Activated T-cell treated with anti-CD3 and anti-CD28 coated beads for 24 hours (primary cell): Measurements from ENCODE around the gene CADM3.

Source experiments
- DNase-seq: peaks from one replicate; pipeline ENCODE4 v3.0.0-alpha.2; 2020; ENCODE audit warnings: low read depth

The CADM3 gene

DNA sequence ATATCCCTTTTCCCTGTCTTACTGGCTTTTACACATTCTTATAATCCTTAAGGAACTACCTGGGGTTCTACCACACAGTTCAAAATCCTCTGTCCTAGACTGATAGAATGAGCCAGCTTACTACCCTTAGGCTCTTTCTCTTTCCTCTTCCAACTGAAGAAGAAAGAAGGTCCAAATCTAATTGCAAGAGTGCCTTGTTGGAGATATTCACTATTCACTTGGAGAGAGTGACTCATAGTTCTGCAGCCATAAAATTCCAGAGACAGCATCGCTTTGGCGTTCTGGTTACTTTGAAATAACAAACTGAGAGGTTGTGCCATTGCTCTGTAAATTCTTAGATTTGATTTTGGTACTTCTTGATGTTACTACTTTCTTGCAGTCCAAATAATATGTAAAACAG, 4.2 kb downstream of the CADM3 start:
- no peak for DNase-seq

DNA sequence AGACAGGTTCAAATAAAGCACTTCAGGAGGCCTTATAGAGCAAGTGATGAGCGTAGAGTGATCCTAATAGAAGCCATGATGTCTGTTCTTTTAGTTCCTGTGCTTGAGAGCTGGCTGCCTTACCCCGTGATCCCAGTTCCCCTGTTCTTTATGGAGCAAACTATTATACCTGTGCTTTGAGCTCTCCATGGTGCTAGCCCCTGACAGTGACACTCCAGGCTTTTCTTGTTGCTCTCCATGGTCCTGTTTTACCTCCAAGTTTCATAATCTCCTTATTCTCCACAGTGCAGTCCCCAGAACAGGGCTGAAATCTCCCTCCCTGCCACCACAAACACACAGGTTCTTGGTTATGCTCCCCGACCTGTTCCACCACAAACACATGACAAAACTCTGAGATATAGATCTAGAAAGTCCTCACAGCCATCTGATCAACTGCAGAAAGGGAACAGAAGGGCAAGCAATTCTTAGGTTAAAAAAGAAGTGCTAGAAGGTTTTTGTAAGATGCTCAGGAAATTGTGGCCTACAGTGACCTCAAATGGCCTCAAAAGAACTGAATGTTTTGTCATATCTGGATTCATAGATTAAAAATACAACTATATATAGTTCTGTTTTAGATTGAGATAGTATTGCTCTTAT, 6.0 kb downstream of the CADM3 start:
- DNase-seq: no peak

DNA sequence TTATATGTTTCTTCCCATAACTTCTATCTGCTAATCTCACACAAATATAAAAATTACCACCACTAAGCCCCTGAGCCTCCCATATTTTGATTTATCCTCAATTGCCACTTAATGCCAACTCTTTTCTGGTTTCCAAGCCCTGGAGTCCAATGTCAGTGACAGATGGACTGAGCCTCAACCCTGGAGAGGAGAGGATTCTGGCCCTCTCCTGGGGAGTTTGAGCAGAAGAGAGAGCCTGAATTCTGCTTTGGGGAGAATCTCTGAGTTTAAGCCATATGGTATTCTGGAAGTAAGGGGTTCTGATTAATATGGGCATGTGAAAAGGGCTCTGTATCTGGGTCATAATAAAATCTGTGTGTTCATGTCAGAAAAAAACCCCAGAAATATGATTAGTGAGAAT, 8.5 kb downstream of the CADM3 start:
- no peak for DNase-seq

DNA sequence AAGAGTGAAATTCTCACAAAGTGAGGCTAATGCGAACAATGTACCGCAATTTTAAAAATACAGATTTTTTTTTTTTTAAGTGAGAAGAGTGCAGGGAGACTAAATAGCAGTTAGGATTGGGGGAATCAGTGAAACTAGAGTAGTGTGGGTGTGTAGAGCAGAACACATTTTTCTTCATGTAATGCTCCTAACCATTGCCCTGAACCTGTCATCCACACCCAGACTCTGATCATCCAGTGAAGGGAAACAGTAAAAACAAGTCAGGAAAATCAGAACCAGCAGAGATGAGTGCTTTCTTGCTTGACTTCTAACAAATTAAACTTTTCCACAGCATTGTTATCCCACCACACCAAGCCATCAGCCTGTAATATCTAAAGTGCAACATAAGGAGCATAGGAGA, 9.1 kb downstream of the CADM3 start:
- no peak for DNase-seq

DNA sequence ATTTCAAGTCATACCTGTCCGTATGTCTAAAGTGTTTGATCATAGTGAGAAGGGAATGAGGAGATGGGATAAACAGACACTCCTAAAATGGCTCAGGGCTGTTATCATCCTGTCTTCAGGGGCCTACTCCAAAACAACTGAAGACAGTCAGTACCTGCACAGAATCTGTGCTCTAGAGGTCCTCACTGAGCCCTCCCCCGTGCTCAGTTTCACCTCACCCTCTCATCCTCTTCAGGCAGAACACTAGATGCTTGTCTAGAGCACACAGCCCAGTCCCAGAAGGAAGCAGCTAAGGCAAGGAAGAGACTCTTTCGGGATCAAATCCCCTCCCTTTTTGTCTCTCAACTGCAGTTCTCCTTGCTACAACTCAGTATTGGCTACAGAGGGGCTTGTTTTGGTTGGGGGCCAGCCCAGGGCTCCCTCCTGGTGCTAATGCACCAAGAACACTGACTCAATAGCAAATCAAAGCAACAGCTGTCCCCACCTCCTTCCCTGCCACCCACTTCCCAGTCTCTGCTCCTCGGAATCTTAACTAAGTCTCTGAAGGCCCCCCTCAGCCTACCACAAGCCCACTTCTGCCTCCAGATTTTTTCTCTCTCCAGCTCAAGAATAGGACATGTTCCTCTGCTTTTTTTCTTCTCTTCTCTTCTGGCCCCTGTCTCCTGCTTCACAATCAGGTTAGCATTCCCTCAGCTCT, 10.1 kb downstream of the CADM3 start:
- no peak for DNase-seq

DNA sequence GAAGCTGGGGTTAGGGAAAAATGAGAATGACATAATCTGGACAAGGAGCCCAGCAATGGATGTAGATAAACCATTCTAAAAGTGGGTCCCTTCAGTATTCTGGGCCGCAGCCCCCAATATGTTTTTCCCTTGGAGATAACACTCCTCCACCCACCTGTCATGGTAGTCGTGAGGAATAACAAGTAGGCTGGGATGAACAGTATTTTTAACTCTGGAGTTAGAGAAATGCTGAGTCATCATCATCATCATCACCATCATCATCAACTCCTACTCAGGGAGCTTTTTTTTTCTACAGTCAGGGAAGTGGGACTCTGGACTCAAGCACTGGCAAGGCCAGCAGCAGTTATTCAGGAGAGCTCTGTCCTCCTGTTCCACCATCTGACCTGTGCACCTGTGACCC, 12.8 kb downstream of the CADM3 start:
- DNase-seq: no peak

DNA sequence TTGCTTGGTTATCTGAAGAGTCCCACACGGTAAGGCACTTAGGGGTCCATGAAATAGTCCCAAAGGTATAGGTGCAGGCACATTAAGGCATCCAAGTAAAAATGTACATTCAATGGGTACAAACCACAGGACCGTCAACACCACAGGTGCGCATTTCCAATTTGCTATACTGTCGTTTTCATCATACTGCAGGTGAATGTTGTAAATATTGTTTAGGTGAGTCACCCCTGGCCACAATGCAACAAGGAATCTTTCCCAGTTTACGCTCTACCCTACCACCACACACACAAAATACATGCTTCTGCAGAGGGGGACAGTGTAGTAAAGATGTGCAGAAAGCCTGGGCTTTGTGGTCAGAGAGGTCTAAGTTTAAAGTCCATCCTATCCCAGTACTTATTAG, 13.7 kb downstream of the CADM3 start:
- no peak for DNase-seq

DNA sequence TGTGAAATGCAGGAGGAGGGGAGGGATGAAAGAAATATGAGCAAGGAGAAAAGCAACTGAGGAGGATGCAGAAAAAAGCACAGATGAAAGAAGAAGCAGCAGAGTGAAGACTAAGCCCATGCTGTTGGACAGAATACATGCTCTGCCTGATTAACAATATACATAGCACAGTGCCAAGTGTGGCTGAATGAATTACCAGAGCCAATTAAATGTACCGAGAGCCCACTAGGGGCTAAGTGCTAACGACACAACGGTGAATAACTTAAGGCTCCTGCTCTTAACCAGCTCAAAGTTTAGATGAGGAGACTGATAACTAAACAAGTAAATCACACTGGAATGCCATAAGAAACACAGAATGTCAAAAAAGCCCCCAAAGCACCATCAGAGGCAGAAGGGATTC, 15.6 kb downstream of the CADM3 start:
- no peak for DNase-seq

DNA sequence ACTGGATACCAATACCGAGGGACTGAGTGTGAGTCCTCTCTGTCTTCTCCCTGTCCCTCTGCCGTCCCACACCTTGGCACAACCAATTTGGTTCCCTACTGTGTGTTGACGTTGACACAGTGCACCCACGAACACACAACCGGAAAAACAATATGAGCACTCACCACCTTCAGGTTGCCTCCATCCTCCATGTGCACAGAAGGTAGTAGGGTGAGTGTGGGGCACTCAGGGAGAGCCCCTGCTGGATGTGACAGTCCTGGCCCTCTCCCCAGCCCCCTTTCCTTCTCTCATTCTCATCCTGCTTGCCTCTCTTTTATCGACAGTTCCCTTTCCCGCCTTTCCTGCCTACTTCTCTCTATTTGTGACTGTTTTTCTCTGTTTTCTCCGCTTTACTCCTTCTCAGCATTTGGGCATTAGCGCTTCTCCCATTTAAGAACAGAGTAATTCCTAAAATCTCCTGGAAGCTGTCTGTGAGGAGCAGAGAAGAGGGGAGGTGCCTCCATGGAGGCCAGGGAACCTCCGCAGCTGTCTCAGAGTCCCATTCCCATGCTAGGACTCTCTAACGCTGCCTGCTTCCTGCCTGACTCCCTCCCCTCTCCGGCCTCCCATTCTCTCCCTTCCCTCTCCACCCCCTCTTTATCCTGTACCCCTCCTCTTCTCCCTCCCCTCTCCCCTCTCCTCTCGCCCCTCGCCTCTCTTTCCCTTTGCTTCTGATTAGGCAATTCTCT, 16.4 kb downstream of the CADM3 start:
- no peak for DNase-seq

DNA sequence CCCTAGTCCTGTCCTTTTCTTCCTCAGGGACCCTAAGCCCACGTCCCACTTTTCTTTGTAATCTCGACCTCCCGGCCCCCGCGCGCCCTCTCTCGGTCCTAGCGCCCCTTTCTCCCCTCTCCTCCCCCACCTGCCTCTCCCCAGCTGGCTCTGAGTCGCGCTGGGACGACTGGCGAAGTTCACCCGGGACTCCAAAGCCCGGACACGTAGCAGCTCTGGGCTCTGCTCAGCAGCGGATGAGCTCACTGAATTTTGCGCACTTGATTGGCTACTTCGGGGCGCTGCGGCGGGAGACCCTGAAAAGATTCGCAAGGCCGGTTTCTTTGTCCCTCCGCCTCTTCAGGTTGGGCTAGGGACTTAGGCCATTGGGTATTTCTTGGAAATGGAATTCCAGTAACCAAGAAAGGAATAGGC, 17.0 kb downstream of the CADM3 start:
- no peak for DNase-seq

DNA sequence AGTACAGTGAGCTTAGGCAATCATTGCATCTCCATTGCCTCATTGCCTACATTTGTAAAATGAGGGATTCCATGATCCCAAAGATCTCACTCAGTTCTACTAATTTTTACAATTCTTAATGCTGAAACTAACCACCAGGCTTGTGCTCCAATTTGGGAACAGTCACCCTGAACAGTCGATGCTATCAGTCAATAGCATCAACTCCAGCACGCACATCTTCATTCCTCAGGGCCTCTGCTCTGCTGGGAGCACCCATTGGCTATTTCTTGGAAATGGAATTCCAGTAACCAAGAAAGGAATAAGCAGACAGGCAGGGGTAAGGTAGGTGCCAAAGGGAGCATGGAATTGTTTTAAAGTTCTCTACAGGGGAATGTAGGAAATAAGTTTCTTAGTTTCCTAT, 19.0 kb downstream of the CADM3 start:
- DNase-seq: no peak

DNA sequence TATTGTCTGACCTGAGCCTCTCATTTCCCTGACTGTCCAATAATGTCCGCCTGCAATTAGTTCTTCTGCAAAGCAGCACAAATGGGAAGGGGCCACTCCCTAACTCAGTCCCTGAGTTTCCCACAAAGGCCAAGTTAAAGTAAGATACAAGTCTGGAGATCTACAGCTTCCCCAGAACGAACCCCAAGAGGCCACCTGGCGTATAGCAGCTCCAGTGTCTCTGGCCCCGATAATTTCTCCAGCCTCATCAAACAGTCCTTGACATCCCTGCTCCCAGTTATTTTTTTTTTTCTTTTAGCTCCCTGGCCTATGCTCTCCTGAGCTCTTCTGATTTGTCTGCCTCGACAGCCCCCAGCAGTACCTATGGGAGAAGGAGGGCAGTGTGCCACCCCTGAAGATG, 25.1 kb downstream of the CADM3 start:
- DNase-seq: no peak

DNA sequence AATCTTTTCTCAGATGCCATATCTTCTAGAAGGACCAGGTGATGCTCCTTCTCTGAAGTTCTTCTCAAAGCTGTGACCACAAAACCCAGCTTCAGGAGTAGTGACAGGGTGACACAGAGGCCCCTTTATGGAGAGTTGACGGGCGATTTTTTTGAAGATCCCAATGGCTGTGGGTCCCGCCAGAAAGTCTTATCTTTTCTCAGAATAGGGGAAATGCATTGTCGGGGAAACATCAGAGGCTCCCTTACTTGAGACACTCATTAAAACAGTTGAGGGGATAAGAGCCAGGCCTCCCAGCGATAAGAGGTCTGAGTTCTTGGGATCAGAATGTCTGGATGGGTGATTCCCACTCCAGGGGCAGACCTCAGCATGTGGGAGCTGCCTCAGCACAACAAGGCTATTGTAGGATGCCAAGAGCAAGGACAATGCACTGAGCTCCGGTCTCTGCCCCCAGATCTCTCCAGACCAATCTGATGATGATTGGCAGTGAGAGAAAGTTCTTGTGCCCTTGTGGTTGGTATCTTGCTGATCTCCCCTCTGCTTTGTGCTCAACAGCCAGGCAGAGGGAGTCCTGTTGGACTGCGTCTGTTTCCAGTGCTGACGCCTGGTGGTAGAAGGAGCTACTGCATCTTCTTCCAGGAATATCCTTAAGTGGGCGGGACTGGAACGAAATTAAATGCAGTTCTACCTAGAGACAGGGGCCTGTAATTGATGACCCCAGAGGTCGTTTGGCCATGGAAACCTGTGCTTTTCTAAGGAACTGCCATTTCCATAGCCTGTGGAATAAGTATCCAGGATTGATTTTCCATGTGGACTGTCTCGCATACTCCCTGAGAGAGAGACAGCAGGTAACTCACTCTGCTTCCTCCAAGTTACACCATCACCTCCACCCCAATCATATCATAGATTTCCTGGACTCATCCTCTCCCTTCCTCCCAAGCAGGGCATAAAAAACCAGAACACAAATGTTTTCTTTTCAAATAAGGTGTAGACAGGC, 26.4 kb downstream of the CADM3 start:
- DNase-seq: peak; percentile 43

DNA sequence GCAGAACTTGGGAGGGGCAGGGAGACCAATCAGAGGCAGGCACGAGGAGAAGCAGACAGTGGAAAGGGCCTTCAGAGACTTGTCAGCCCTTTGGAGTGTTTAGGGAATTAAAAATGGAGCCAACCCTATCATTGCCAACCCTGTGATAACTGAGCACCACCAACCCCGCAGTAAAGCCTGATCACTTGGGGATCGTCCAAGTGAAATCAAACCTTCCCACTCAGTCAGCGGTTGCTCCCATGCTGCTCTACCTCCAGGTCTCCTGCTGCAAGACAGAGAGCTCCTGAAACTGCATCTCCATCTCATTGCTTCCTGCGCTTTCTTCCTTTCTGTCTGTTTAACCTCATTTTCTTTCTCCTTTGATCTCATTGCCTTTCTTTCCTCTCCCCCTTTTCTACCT, 28.5 kb downstream of the CADM3 start:
- no peak for DNase-seq

DNA sequence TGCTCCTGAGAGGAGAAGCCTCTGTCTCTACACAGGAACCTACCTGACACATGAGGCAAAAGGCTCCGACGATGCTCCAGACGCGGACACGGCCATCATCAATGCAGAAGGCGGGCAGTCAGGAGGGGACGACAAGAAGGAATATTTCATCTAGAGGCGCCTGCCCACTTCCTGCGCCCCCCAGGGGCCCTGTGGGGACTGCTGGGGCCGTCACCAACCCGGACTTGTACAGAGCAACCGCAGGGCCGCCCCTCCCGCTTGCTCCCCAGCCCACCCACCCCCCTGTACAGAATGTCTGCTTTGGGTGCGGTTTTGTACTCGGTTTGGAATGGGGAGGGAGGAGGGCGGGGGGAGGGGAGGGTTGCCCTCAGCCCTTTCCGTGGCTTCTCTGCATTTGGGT, 29.4 kb downstream of the CADM3 start:
- no peak for DNase-seq

DNA sequence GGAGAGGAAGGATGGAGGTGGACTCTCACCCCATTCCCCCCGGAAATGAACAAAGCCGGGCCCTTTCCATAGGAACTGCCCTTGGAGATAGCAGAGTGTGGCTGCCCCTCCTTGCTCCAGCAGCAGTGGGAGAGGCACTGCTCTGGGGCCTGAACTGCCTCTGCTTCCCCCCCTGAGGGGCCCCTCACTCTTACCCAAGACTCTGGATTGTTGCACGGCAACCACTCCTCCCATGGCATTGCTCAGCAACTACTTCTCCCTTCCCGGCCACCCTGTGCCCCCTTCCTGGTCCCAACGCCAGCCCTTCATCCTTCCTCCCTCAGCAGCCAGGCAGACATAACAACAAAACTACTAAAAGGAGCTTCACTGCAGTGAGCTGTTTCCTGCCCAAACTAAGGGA, 30.2 kb downstream of the CADM3 start:
- no peak for DNase-seq

DNA sequence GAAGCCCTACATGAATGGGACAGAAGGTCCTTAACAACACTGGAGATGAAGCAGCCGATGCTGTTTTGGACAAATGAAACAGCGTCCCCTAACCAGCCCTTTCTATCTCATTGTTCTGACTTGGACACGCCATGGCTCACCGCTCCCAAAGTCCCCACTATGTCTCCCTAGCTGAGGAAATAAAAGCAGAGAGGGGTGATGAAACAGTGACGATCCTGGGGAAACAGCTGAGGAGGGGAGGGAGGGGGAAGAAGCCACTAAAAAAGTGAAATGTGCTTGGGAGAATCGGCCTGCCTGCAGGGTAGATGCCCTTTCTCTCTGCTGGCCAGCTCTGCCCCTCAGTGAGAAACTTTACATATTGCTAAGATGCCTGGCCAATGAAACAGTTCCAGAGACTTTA, 32.2 kb downstream of the CADM3 start:
- DNase-seq: no peak

DNA sequence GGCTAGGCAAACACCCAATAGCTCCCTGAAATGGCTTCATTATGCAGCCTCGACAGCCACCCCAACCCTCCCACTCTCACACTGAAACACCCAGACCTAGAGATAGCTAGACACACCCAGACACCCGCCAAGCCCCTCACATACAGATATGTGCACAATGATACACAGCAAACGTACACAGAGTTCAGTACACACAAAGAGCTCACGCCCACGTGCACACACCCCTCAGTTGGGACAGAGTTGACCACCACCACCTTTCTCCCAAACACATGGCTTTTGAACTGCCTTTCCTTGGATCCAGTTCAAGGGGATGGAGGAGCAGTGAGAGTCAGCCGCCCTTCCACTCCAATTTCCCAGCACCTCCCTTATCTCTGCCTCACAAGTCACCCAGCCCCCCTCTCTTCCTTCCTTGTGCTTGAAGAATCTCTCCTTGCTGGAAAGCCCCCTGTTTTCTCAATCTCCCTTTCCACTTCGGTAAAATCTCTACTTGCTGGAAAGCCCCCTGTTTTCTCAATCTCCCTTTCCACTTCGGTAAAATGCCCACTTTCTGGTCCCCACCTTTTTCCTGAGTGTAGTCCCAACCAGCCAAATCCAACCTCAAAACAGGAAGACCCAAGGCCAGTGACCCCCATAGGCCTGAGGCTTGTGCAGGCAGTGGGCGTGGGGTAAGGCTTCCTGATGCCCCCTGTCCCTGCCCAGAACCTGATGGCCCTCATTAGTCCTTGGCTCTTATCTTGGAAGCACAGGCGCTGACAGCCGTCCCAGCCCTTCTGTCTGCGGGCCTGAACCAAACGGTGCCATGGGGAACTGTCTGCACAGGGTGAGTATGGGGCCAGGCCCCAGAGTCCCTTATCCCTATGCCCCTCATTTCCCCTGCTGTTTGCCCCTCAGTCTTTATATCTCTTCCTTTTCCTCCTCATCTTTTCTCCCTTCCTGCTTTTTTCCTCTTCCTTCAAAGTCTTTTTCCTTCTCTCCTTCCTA, 33.0 kb downstream of the CADM3 start, which contains the start of gene ACKR1:
Gene ACKR1 (plus strand): TSS at position 715 of the 981 bp plus-strand sequence. CDS start 85 bp downstream, at position 800.
- DNase-seq: no peak

DNA sequence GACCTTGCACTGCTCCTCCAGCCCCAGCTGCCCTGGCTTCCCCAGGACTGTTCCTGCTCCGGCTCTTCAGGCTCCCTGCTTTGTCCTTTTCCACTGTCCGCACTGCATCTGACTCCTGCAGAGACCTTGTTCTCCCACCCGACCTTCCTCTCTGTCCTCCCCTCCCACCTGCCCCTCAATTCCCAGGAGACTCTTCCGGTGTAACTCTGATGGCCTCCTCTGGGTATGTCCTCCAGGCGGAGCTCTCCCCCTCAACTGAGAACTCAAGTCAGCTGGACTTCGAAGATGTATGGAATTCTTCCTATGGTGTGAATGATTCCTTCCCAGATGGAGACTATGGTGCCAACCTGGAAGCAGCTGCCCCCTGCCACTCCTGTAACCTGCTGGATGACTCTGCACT, 33.8 kb downstream of the CADM3 start:
- DNase-seq: no peak

DNA sequence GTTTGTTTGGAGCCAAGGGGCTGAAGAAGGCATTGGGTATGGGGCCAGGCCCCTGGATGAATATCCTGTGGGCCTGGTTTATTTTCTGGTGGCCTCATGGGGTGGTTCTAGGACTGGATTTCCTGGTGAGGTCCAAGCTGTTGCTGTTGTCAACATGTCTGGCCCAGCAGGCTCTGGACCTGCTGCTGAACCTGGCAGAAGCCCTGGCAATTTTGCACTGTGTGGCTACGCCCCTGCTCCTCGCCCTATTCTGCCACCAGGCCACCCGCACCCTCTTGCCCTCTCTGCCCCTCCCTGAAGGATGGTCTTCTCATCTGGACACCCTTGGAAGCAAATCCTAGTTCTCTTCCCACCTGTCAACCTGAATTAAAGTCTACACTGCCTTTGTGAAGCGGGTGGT, 34.7 kb downstream of the CADM3 start:
- DNase-seq: no peak

DNA sequence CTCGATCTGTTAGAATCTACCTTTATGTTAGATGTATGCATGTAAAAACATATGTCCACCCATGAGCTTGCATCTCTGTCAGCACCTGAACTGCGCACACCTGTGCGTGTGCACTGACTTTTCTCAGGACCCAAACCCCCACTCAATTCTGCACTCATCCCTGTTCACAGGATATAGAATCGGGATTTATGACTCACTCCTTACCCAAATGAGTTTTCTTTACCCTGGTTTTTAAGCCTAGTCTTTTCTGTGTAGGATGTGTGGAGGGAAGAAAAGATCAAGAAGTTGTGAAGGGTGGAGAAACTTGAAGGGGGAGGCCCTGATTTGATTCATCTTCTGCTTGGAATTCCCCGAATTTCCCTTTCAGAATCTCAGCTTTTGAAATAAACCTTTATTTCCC, 35.7 kb downstream of the CADM3 start:
- no peak for DNase-seq
